CD4-positive, alpha-beta T cell treated with Interleukin-2 at 100 ng/mL for 4 hours (primary cell): ENCODE data around the gene NT5C1B.

Experiments used
- DNase-seq: peaks from one replicate; pipeline ENCODE4 v3.0.0-alpha.2; 2020; ENCODE audit warnings: low spot score

NT5C1B gene

DNA sequence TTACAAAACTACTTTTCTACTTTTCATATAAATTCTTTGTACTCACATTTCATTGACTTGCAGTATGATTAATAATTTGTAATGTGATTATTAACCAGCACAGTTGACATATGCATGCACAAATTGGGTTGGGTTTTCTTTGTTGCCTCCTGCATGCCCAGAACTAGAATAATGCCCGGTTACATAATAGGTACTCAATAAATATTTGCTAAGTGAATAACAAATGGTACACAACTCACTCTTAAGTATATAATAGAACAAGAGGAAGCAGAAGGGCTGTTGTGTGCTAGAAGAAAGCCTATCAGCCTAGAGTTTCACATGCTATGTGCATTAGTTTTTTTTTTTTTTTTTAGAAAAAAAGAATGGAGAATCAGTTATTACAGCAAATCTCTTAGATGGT is 38.2 kb downstream of the NT5C1B start:
- DNase-seq, result no peak

DNA sequence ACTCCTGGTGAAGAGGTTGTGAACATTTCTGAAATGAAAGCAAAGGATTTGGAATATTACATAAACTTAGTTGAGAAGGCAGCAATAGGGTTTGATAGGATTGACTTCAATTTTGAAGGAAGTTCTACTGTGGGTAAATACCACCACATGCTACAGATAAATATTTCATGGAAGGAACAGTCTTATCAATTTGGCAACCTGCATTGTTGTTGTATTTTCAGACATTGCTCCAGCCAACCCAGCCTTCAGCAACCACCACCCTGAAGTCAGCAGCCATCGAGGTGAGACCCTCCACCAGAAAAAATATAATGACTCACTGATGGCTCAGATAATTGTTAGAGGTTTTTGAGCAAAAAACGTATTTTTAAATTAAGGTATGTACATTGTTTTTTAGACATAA is 38.9 kb downstream of the NT5C1B start:
- DNase-seq, result no peak

DNA sequence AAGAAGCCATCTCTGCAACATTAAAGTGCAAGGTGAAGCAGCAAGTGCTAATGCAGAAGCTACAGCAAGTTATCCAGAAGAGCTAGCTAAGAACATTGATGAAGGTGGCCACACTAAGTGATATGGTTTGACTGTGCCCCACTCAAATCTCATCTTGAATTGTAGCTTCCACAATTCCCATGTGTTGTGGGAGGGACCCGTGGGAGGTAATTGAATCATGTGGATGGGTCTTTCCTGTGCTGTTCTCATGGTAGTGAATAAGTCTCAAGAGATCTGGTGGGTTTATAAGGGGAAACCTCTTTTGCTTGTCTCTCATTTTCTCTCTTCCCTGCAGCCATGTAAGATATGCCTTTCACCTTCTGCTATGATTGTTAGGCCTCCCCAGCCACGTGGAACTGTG is 40.3 kb downstream of the NT5C1B start:
- no peak for DNase-seq

DNA sequence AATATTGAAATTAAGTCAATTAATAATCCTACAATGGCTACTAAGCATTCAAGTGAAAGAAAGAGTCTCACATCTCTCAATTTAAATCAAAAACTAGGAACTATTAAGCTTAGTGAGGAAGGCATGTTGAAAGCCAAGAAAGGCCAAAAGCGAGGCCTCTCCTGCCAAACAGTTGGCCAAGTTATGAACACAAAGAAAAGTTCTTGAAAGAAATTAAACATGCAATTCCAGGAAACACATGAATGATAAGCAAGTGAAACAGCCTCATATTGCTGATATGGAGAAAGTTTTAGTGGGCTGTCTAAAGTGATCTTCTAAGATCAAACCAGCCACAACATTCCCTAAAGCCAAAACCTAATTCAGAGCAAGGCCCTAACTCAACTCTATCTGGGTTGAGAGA is 40.7 kb downstream of the NT5C1B start:
- no peak for DNase-seq

- DNase-seq, result no peak
Measured at GRCh38 chr2:18546567-18546966, 42.8 kb downstream of the NT5C1B start.

- DNase-seq, result no peak
Measured at GRCh38 chr2:18545384-18545783, 44.0 kb downstream of the NT5C1B start.

DNA sequence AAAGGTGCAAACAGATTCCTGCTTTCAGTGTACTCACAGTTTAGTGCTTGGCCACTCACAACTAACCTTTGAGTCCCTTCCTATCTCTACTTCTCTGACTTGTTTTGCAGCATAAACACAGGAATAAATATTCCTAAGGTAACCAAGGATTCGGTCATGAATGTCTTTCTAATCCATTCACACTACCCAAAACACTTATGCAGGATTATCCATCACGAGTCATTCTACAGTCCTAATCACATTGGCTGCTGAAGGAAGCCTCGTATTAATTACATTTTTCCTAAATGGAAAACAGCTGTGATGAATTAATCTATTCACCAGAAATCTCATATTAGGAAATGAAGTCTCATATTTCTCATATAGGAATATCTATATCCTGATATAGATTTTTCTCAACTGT is 45.2 kb downstream of the NT5C1B start:
- DNase-seq, result no peak

GRCh38 chr2:18540872-18541271 is 48.5 kb downstream of the NT5C1B start:
- no peak for DNase-seq

DNA sequence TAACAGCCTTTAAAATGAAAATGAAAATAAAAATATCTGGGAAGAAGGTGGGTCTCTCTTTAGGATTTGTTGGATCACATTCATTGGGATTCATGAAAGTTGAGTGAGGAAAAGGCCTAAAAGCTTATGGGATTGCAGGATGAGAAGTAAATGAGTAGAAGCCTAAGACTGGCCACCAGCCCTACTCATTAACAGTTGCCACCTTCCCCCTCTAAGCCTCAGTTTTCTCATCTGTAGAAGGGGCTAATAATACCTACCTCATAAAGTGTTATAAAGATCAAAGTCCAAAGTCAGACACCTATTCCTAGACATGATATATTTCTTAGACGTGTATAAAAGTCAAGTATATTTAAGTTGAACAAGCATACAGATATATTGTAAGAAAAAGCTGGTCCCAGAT is 52.7 kb downstream of the NT5C1B start:
- DNase-seq, result no peak

DNA sequence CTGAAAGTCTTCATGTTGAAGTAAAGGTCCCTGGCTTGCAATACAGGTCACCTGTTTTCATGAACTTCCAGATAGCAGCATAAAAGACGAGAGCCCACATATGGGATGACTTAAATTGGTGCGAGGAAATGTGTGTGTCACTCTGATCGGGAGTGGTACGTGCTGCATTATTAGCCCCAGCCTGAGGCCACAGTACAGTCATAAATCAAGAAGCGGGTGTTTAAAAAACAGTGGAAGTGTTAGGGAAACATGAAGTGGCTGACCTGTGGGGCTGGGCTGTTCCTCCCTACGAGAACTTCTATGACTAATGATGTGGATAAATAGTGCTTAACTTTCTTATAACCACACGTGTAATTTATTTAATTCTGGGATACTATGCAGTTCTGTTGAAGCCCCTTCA is 53.3 kb downstream of the NT5C1B start:
- no peak for DNase-seq

DNA sequence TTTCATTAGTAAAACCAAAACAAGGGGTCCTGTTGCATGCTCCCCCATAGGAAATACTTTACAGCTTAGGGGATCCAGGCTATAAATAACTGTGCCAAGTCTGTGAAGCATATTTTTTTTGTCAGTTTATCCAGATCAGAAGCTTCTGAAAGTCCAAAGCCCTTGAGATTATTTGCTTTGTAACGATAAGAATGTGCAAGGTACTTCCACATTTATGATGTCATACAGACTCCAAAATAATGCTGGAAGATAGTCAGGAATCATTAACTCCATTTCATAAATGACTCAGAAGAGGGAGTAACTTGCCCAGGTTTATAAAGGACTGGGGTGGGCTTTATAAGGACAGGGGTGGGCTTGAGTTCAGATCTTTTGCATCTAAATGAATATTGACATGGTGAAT is 58.2 kb downstream of the NT5C1B start:
- DNase-seq, result no peak

GRCh38 chr2:18527822-18528221 is 61.5 kb downstream of the NT5C1B start:
- DNase-seq, result no peak

GRCh38 chr2:18527326-18527725 is 62.0 kb downstream of the NT5C1B start:
- no peak for DNase-seq

DNA sequence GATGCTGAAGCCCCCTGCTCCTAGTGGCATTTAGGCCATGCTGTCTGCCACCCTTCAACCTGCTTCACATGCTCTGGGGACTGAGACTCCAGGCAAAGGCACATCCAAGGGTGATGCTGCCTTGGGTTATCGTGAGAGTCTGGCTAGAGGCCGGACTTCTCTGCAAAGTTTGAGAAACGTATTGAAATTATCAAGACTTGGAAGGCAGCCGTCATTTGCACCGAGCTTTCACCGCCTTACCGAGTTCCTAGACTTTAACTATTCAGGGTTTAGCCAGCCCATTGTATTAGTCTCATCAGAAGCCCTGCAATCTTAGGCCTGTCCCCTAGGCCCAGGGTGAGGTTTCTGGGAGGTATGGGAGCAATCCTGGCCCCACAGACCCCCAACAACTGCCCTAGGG is 62.9 kb downstream of the NT5C1B start:
- no peak for DNase-seq

DNA sequence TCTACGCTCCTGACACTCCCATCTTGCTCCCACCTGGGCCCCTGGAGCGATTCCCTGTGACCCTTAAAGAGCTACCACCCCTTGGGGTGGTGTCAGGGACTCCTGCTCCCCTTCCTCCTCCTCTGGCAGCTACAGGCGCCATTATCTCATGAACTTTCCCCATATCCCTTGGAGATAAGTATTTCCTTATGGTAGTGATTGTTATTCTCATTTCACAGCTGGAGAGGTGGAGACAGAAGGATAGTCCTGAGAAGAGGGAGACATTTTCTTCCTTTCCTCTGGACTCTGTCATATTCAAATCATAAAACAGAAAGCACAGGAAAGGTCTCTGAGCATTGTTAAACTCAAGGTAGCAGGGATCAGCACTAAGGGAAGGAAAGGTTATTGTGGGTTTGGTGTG is 63.5 kb downstream of the NT5C1B start:
- no peak for DNase-seq

DNA sequence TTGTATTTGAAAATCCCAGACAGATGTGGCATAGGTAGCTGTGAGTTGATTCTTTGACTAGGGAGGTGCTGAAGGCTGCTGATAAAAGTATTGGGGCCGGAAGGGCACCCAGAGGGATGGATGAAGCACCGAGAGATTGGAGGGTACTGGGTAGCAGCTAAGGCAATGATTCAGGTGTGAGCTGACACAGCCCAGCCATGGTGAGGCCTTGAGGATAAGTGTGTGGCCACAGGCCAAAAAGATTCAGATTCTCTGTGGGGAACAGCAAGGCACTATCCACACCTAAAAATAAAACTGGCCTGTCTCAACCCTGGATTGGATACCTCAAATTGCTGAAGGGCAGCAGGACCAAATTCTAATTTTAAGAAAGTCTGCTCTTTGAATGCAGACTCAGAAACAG is 64.1 kb downstream of the NT5C1B start:
- DNase-seq, result no peak

- DNase-seq, result no peak
Measured at GRCh38 chr2:18522484-18523146, 66.8 kb downstream of the NT5C1B start.

GRCh38 chr2:18520451-18521425 is 68.6 kb downstream of the NT5C1B start:
- DNase-seq, result peak; percentile 68

DNA sequence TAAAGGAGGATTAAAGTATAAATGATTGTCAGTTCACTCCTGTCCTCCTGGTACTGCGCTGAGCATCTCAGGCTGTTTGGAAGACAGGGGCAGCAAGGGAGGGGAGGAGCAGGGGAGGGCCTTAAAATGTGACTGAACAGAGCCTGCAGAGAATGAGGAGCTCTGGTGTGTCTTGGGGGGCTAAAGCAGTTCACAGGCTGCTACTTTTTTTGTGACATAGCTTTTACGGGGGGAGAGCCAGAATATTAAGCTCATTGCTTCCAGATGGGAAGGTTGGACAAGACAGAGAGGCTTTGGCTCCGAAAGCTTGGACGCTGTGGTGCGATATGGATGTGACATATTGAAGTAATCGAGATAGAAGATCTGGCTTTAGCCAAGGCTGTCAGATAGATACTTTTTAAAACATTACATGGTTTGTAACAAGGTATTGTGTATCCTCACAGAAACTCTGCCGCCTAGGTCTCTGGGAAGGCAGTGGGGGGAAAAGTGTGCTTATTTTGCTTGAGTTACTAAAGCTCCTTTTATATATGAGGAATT is 69.4 kb downstream of the NT5C1B start:
- no peak for DNase-seq

GRCh38 chr2:18518116-18519111 is 71.0 kb downstream of the NT5C1B start:
- DNase-seq, result no peak

GRCh38 chr2:18517386-18517785 is 72.0 kb downstream of the NT5C1B start:
- no peak for DNase-seq

DNA sequence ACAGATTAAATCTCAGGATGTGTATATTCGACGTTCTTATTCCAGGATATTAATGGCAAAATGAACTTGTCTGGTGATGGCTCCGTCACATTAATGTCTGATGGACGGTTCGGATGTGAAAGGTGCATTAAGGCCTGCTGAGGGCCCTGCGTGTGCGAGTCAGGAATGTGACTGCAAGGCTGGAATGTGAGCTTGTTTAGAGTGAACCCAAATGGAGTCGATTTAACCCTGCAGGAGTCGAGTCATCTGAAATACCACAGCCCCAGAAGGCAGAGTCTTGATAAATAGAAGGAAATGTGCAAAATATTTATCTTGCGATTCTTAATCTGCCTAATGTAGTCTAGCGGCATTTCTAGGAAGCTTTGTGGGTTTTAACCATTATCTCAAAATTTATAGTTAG is 73.3 kb downstream of the NT5C1B start:
- no peak for DNase-seq
